Measurements from ENCODE around the gene UFSP1.
"Not testable (repeated sequence)": the region's sequence is repeated elsewhere in the genome, so short reads cannot be mapped to it uniquely, and the experiment has no call there.

UFSP1 gene

GRCh38 chr7:100888988-100889750 is at the start of gene UFSP1:
Gene UFSP1 (minus strand): TSS chr7:100889715. CDS start chr7:100889271, 444 bp downstream.
- Histone ChIP-seq H2AFZ (ENCODE audit: low read depth, low read length) (peak within 1 kb of the TSS; percentile 90), H3K9ac (ENCODE audit: low read depth, low read length) (peak within 1 kb of the TSS; percentile 78), H3K27ac (ENCODE audit: low read length) (peak within 1 kb of the TSS; percentile 82), H3K4me2 (ENCODE audit: insufficient read depth, low read length) (peak within 1 kb of the TSS; percentile 100), H3K4me1 (ENCODE audit: insufficient read depth, low read length) (peaks cover 50% of the 10 kb centered on the region), H3K9me3 (ENCODE audit: insufficient read depth, low read length, severe bottlenecking) (no peaks in the 10 kb centered on the region), H3K36me3 (ENCODE audit: insufficient read depth, low read length) (peaks cover 52% of the 10 kb centered on the region), H3K4me3 (ENCODE audit: low read depth in 1 of 2, low read length in 2 of 2) (peak within 1 kb of the TSS; percentile 44 to 87), H3K79me2 (ENCODE audit: insufficient read depth, low read length) (peaks cover 18% of the 10 kb centered on the region), H3K27me3 (ENCODE audit: insufficient read depth, low read length, poor library complexity) (peaks cover 15% of the 10 kb centered on the region), H4K20me1 (ENCODE audit: insufficient read depth, low read length) (peaks cover 39% of the 10 kb centered on the region)
- ATAC-seq (ENCODE audit: insufficient read depth, low read depth) (peak; percentile 12), DNase-seq (peak; percentile 32)
- TF ChIP-seq CTCF (IDR thresholded peaks at IDR 0.05; ENCODE audit: borderline replicate concordance, extremely low read depth, low read length, poor library complexity, severe bottlenecking) = peak; percentile 4
- no peak for TF ChIP-seq EZH2 (IDR thresholded peaks at IDR 0.05; ENCODE audit: borderline replicate concordance, low read depth, low read length, severe bottlenecking)

- not testable (repeated sequence) for H3K9me3 ChIP-seq (ENCODE audit: insufficient read depth, low read length, severe bottlenecking); H3K9ac ChIP-seq (ENCODE audit: low read depth, low read length); H3K27ac ChIP-seq (ENCODE audit: low read length); H2AFZ ChIP-seq (ENCODE audit: low read depth, low read length); H3K27me3 ChIP-seq (ENCODE audit: insufficient read depth, low read length, poor library complexity); ATAC-seq (ENCODE audit: insufficient read depth, low read depth); H3K36me3 ChIP-seq (ENCODE audit: insufficient read depth, low read length); H3K4me3 ChIP-seq (ENCODE audit: low read depth in 1 of 2, low read length in 2 of 2); H3K79me2 ChIP-seq (ENCODE audit: insufficient read depth, low read length); DNase-seq; H4K20me1 ChIP-seq (ENCODE audit: insufficient read depth, low read length); H3K4me2 ChIP-seq (ENCODE audit: insufficient read depth, low read length); H3K4me1 ChIP-seq (ENCODE audit: insufficient read depth, low read length)
Measured at GRCh38 chr7:100936167-100936566, 46.7 kb upstream of the UFSP1 start.

GRCh38 chr7:100935381-100935780 is 45.9 kb upstream of the UFSP1 start:
- not testable (repeated sequence) for H3K36me3 ChIP-seq (ENCODE audit: insufficient read depth, low read length); DNase-seq; H3K4me2 ChIP-seq (ENCODE audit: insufficient read depth, low read length); H2AFZ ChIP-seq (ENCODE audit: low read depth, low read length); H3K79me2 ChIP-seq (ENCODE audit: insufficient read depth, low read length); H3K27me3 ChIP-seq (ENCODE audit: insufficient read depth, low read length, poor library complexity); H3K4me3 ChIP-seq (ENCODE audit: low read depth in 1 of 2, low read length in 2 of 2); H4K20me1 ChIP-seq (ENCODE audit: insufficient read depth, low read length); H3K9me3 ChIP-seq (ENCODE audit: insufficient read depth, low read length, severe bottlenecking); H3K4me1 ChIP-seq (ENCODE audit: insufficient read depth, low read length); H3K27ac ChIP-seq (ENCODE audit: low read length); H3K9ac ChIP-seq (ENCODE audit: low read depth, low read length); ATAC-seq (ENCODE audit: insufficient read depth, low read depth)

GRCh38 chr7:100933734-100934133 is 44.2 kb upstream of the UFSP1 start:
- no peak overlapping the region for H2AFZ ChIP-seq (ENCODE audit: low read depth, low read length)
- no peak for DNase-seq
- H4K20me1 ChIP-seq (ENCODE audit: insufficient read depth, low read length) = no peaks in the 10 kb centered on the region
- TF ChIP-seq CTCF (IDR thresholded peaks at IDR 0.05; ENCODE audit: borderline replicate concordance, extremely low read depth, low read length, poor library complexity, severe bottlenecking) (no peak), EZH2 (IDR thresholded peaks at IDR 0.05; ENCODE audit: borderline replicate concordance, low read depth, low read length, severe bottlenecking) (no peak)
- no peak overlapping the region for H3K4me2 ChIP-seq (ENCODE audit: insufficient read depth, low read length)
- no peaks in the 10 kb centered on the region for H3K4me1 ChIP-seq (ENCODE audit: insufficient read depth, low read length)
- H3K9ac ChIP-seq (ENCODE audit: low read depth, low read length) = no peak overlapping the region
- no peaks in the 10 kb centered on the region for H3K79me2 ChIP-seq (ENCODE audit: insufficient read depth, low read length)
- ATAC-seq (ENCODE audit: insufficient read depth, low read depth) = no peak
- no peaks in the 10 kb centered on the region for H3K36me3 ChIP-seq (ENCODE audit: insufficient read depth, low read length)
- H3K9me3 ChIP-seq (ENCODE audit: insufficient read depth, low read length, severe bottlenecking) = no peaks in the 10 kb centered on the region
- no peak overlapping the region for H3K4me3 ChIP-seq (ENCODE audit: low read depth in 1 of 2, low read length in 2 of 2)
- H3K27ac ChIP-seq (ENCODE audit: low read length) = no peak overlapping the region
- no peaks in the 10 kb centered on the region for H3K27me3 ChIP-seq (ENCODE audit: insufficient read depth, low read length, poor library complexity)
